ENCODE results near the gene BMP4. TPM values are rescaled to one million over a fixed set of nuclear protein-coding genes. Genes with fewer than 3 reads are reported as not detected.

BMP4 gene
- total RNA-seq, 1 experiment from 2014 or later: 1.8 TPM

DNA sequence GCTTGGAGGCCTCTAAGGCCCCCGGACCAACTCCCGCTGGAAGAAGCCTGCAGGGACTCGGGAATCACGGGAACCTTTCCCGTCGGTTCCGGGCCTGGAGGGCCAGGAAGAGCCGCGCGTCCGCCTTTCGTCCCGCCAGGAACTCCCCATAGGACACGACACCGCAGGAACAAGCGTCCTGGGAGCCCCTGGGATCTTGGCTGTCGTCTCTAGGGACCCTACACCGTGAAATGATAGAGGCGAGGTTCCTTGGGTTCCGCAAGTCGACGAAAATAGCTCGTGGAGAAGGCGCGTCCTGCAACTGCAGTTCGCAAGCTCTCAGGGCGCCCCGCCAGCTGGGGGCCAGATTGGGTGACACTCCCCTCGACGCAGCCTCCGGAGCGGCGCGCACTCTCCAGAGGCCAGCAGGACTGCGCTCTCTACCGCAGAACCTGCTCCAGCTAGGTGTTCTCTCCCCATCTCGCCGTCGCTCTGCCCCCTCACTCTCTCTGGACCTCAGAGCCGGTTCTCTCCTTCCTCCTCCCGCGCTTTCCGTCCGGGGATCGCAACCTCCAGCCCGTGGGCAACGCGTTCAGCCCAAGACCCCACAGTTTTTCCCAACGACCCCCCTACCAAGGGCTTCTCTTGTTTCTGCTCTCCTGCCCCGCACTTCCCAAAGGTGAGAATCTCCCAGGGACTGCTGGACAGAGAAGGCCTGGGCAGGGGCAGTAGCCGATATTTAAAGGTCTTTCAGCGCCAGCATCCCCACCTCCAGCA, 776 bp downstream of the BMP4 start:
- Histone ChIP-seq H3K4me1 (replicated peaks) (peaks cover 37% of the 10 kb centered on the region), H3K27me3 (replicated peaks) (peaks cover 64% of the 10 kb centered on the region), H3K27ac (no peak overlapping the region), H3K4me3 (no peak overlapping the region; the same call in 1 of the 2 replicates), H3K36me3 (no peaks in the 10 kb centered on the region), H3K9me3 (replicated peaks) (no peaks in the 10 kb centered on the region)
- peak in 1 of 2 experiments; percentile 11 for DNase-seq (ENCODE audit: low read depth in 1 of 2, low spot score in 2 of 2)

DNA sequence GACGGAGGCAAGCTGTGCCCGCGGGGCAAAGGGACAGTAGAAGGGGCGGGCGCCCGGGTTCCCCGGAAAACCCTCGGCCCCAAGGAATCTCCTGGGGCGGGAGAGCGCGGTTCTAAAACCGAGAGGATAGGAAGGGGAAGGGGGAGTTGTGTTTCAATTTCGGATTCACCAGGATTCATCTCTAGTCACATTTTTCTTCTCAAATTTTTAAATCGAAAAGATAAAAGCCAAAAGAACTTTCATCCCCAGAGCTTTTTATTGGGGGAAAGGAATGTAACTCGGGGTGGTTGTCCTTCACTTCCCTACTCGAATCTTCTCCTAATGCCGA, 1.4 kb downstream of the BMP4 start:
- no peak overlapping the region for H3K27ac ChIP-seq
- H3K4me1 ChIP-seq (replicated peaks): peaks cover 37% of the 10 kb centered on the region
- DNase-seq (ENCODE audit: low read depth in 1 of 2, low spot score in 2 of 2): peak in 1 of 2 experiments; percentile 10
- no peaks in the 10 kb centered on the region for H3K9me3 ChIP-seq (replicated peaks)
- no peaks in the 10 kb centered on the region for H3K36me3 ChIP-seq
- H3K27me3 ChIP-seq (replicated peaks): peaks cover 58% of the 10 kb centered on the region
- H3K4me3 ChIP-seq: peak overlapping the region; percentile 49

DNA sequence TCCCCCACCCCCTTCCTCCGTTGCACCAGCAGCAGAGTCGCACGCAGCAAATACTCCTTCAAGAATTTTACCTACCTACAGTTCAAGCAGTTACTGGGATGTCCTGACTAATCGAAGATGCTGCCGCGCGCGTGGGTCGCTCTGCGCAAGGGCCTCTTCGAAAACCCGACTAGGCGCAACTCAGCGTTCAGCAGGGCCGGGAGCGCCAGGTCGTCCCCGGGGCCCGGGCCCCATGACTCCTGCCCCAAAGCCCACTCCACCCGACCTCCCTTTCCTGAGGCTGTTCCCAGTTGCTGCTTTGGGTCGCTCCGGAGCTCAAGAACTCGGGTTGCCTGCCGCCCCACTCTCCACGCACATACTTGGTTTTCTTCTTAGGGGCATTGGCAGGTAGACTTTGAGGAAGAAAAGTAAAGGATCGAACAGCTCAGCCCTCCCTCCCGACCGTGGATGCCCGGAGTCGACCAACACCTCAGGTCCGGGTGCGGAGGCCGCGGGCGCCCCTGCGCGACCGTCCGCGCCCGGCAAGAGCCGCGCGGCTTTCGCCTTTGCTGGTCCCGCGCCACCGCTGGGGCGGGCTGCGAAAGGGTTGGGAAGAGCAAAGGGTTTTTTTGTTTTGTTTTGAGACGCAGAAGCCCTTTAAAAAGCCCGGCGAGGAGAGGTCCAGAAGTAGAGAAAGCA, 1.9 kb downstream of the BMP4 start:
- DNase-seq (ENCODE audit: low read depth in 1 of 2, low spot score in 2 of 2): peak in 1 of 2 experiments; percentile 9
- no peaks in the 10 kb centered on the region for H3K9me3 ChIP-seq (replicated peaks)
- peak overlapping the region; percentile 49 for H3K4me3 ChIP-seq
- H3K36me3 ChIP-seq: no peaks in the 10 kb centered on the region
- H3K27me3 ChIP-seq (replicated peaks): peaks cover 53% of the 10 kb centered on the region
- no peak overlapping the region for H3K27ac ChIP-seq
- peaks cover 37% of the 10 kb centered on the region for H3K4me1 ChIP-seq (replicated peaks)

GRCh38 chr14:53953828-53954550, 2.6 kb downstream of the BMP4 start:
- Histone ChIP-seq H3K27me3 (replicated peaks) (peaks cover 46% of the 10 kb centered on the region), H3K27ac (no peak overlapping the region), H3K36me3 (no peaks in the 10 kb centered on the region), H3K4me3 (peak overlapping the region; percentile 49), H3K9me3 (replicated peaks) (no peaks in the 10 kb centered on the region), H3K4me1 (replicated peaks) (peaks cover 37% of the 10 kb centered on the region)
- DNase-seq (ENCODE audit: low read depth in 1 of 2, low spot score in 2 of 2): peak in 1 of 2 experiments; percentile 55

- DNase-seq (ENCODE audit: low read depth in 1 of 2, low spot score in 2 of 2): peak; percentile 47 to 71
- H3K4me3 ChIP-seq: peak overlapping the region; percentile 49
- no peaks in the 10 kb centered on the region for H3K36me3 ChIP-seq
- no peaks in the 10 kb centered on the region for H3K9me3 ChIP-seq (replicated peaks)
- peaks cover 43% of the 10 kb centered on the region for H3K27me3 ChIP-seq (replicated peaks)
- peaks cover 37% of the 10 kb centered on the region for H3K4me1 ChIP-seq (replicated peaks)
- H3K27ac ChIP-seq: no peak overlapping the region
These were observed 3.4 kb downstream of the BMP4 start for GRCh38 chr14:53953002-53953827.

GRCh38 chr14:53952533-53952932, 4.1 kb downstream of the BMP4 start:
- peak in 1 of 2 experiments; percentile 7 for DNase-seq (ENCODE audit: low read depth in 1 of 2, low spot score in 2 of 2)
- H3K27me3 ChIP-seq (replicated peaks): peaks cover 39% of the 10 kb centered on the region
- H3K27ac ChIP-seq: no peak overlapping the region

GRCh38 chr14:53951627-53952303, 4.9 kb downstream of the BMP4 start:
- Histone ChIP-seq H3K9me3 (replicated peaks) (no peaks in the 10 kb centered on the region), H3K27me3 (replicated peaks) (peaks cover 33% of the 10 kb centered on the region), H3K27ac (no peak overlapping the region), H3K4me1 (replicated peaks) (peaks cover 37% of the 10 kb centered on the region), H3K36me3 (no peaks in the 10 kb centered on the region), H3K4me3 (no peak overlapping the region)
- DNase-seq (ENCODE audit: low read depth in 1 of 2, low spot score in 2 of 2): no peak

More at GRCh38 chr14:53952533-53952932, 4.1 kb downstream of the BMP4 start:
- no peaks in the 10 kb centered on the region for H3K9me3 ChIP-seq (replicated peaks)
- no peaks in the 10 kb centered on the region for H3K36me3 ChIP-seq
- H3K4me3 ChIP-seq: peak overlapping the region; percentile 49
- H3K4me1 ChIP-seq (replicated peaks): peaks cover 37% of the 10 kb centered on the region

DNA sequence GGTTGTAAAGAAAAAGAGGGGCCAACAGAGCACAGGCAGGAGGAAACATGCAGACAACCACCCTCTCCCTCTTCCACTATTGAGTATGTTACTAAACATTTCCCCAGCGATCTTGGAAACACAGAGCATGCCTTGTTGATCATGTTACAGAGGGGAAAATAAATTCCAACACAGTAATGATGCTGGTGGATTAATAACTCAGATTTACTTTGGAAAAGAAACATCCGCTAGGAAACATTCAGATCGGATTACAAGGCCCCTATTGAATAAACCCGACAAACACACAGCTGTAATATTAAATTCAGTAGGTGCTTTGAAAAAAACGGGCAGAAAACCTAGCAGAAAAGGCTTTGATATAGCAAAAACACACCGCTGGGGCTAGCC, 5.4 kb downstream of the BMP4 start:
- no peaks in the 10 kb centered on the region for H3K9me3 ChIP-seq (replicated peaks)
- H3K36me3 ChIP-seq: no peaks in the 10 kb centered on the region
- no peak overlapping the region for H3K4me3 ChIP-seq
- H3K27ac ChIP-seq: no peak overlapping the region
- H3K27me3 ChIP-seq (replicated peaks): peaks cover 27% of the 10 kb centered on the region
- peaks cover 37% of the 10 kb centered on the region for H3K4me1 ChIP-seq (replicated peaks)
- no peak for DNase-seq (ENCODE audit: low read depth in 1 of 2, low spot score in 2 of 2)

GRCh38 chr14:53950031-53950793, 6.4 kb downstream of the BMP4 start:
- no peaks in the 10 kb centered on the region for H3K36me3 ChIP-seq
- H3K27me3 ChIP-seq (replicated peaks): peaks cover 22% of the 10 kb centered on the region
- DNase-seq (ENCODE audit: low read depth in 1 of 2, low spot score in 2 of 2): no peak
- no peaks in the 10 kb centered on the region for H3K9me3 ChIP-seq (replicated peaks)
- H3K27ac ChIP-seq: no peak overlapping the region
- peaks cover 28% of the 10 kb centered on the region for H3K4me1 ChIP-seq (replicated peaks)
- no peak overlapping the region for H3K4me3 ChIP-seq

DNA sequence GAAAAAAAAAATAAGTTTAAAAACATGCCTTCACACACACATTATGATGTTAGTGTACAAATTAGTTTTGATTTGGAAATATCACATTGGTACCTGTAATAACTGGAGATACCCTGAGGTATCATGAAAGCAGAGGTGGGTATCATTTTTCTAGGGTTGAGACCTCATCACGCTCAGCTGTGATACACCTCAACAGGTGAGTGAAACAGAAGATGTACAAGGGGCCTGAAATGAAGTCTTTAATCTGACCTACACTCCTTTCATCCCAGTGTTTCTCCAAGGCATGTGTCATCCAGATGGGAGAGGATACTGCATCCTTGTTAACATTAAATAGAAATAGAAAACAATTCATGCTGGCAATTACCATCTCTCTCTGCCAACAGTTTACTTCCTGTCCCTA, 7.4 kb downstream of the BMP4 start:
- no peaks in the 10 kb centered on the region for H3K36me3 ChIP-seq
- no peaks in the 10 kb centered on the region for H3K9me3 ChIP-seq (replicated peaks)
- no peak overlapping the region for H3K27ac ChIP-seq
- H3K4me3 ChIP-seq: no peak overlapping the region
- no peak for DNase-seq (ENCODE audit: low read depth in 1 of 2, low spot score in 2 of 2)
- H3K27me3 ChIP-seq (replicated peaks): peaks cover 17% of the 10 kb centered on the region
- H3K4me1 ChIP-seq (replicated peaks): peaks cover 18% of the 10 kb centered on the region

- H3K27ac ChIP-seq: no peak overlapping the region
- peaks cover 14% of the 10 kb centered on the region; the same call in 1 of the 2 replicates for H3K27me3 ChIP-seq (replicated peaks)
- H3K4me1 ChIP-seq (replicated peaks): peaks cover 11% of the 10 kb centered on the region
- H3K36me3 ChIP-seq: no peaks in the 10 kb centered on the region
- no peak for DNase-seq (ENCODE audit: low read depth in 1 of 2, low spot score in 2 of 2)
- no peak overlapping the region for H3K4me3 ChIP-seq
- H3K9me3 ChIP-seq (replicated peaks): no peaks in the 10 kb centered on the region
These were observed 8.3 kb downstream of the BMP4 start for GRCh38 chr14:53948205-53948884.

Data from SJSA1 (cell line).